K562 (cell line): ENCODE data around the gene FOXN3. TPM values are rescaled to one million over a fixed set of nuclear protein-coding genes. Genes with fewer than 3 reads are reported as not detected.

Source experiments
- ADNP ChIP-seq: fragments of 200-800 bp; sonication (Bioruptor generic); IDR thresholded peaks from 2 replicates; pipeline ENCODE4 v1.6.1; 2016; ENCODE audit warnings: missing genetic modification characterization, missing compliant biosample characterization
- DIDO1 ChIP-seq: fragments of 450-650 bp; IDR thresholded peaks from 2 replicates; pipeline ENCODE4 v1.6.1; 2016; ENCODE audit warnings: low read depth, missing biosample characterization, missing genetic modification characterization
- E2F5 ChIP-seq: sonication (generic); formaldehyde crosslinking; IDR thresholded peaks from 2 replicates; pipeline ENCODE4 v1.8.0; 2022; ENCODE audit warnings: mild to moderate bottlenecking, missing genetic modification reagents
- HMGN3 ChIP-seq: IDR thresholded peaks from 2 replicates; pipeline ENCODE4 v1.6.1; 2011; ENCODE audit warnings: borderline replicate concordance, low read depth, mild to moderate bottlenecking, mixed read lengths, low read length; ENCODE audit not compliant: insufficient read length; ENCODE audit errors: extremely low read depth
- KLF13 ChIP-seq: fragments of 450-650 bp; IDR thresholded peaks from 2 replicates; pipeline ENCODE4 v1.6.1; 2016; ENCODE audit warnings: missing genetic modification characterization, low read depth, mild to moderate bottlenecking, missing compliant biosample characterization, moderate library complexity, borderline replicate concordance
- RCOR1 ChIP-seq, 2 experiments: IDR thresholded peaks; 2 replicates each; pipeline ENCODE4 v1.6.1; 2012; ENCODE audit warnings: low read depth in 2 of 2, low read length in 2 of 2, borderline replicate concordance in 1 of 2, improper control_type of control experiment in 1 of 2
- ZFP91 ChIP-seq: sonication (generic); formaldehyde crosslinking; IDR thresholded peaks from 2 replicates; pipeline ENCODE4 v1.8.0; 2022; ENCODE audit warnings: mild to moderate bottlenecking, missing genetic modification reagents
- ZNF347 ChIP-seq: fragments of 450-650 bp; formaldehyde crosslinking; IDR thresholded peaks from 2 replicates; pipeline ENCODE4 v1.4.0; 2020; ENCODE audit warnings: low read depth, mild to moderate bottlenecking, moderate library complexity
- polyA plus RNA-seq, 8 experiments: library from polyadenylated mRNA; depleted of rRNA in 4 of 8; stranded (reverse) in 5 of 8; unstranded in 3 of 8; fragments of >200 nt; fragmentation: Nextera tagmentation in 2 of 8; fragmentation: Illumina TruSeq in 1 of 8; extraction: Ambion mirVana in 2 of 8; extraction: Trizol in 1 of 8; gene quantifications; 2 replicates each; pipeline versions ENCODE4 v1.2.1 to v1.2.3, GENCODE V29; 2011 to 2014; ENCODE audit warnings: inconsistent platforms in 1 of 8, missing spikeins in 1 of 8
- total RNA-seq, 7 experiments: library from RNA; depleted of rRNA in 6 of 7; stranded (reverse); fragments of >200 nt in 6 of 7; fragmentation: Illumina TruSeq in 2 of 7; extraction: Trizol in 2 of 7; gene quantifications; 2 replicates each; pipeline versions ENCODE4 v1.2.1 to v1.2.3, GENCODE V29; 2011 to 2021; ENCODE audit warnings: low replicate concordance in 1 of 7

Gene FOXN3
- total and polyA plus RNA-seq, 9 of the 15 experiments (the other 6 are each of a cell fraction or from before 2014, with no cell fraction given) = 0.07 to 1.3 (median 0.40) TPM

- TF ChIP-seq ZFP91 (CRISPR knock-in tag) = no peak
- TF ChIP-seq ADNP (tag) = no peak
- TF ChIP-seq E2F5 = no peak
- no peak for TF ChIP-seq RCOR1 (IDR thresholded peaks at IDR 0.05; ENCODE audit: borderline replicate concordance in 1 of 2, low read depth in 2 of 2, low read length in 2 of 2)
- no peak for TF ChIP-seq ZNF347 (CRISPR knock-in tag)
- TF ChIP-seq DIDO1 (tag) = no peak
- no peak for TF ChIP-seq KLF13
- no peak for TF ChIP-seq HMGN3
- TF ChIP-seq, all 486 proteins: peak for 0
Observed at GRCh38 chr14:89447182-89447944, 30.3 kb upstream of the FOXN3 start (continued).
